G401 (cell line): Measurements from ENCODE around the gene HDAC9. TPM values are rescaled to one million over a fixed set of nuclear protein-coding genes. Genes with fewer than 3 reads are reported as not detected.
A peak's percentile ranks its signal among the peaks of the same experiment; 100 is the strongest.

Source experiments
- DNase-seq: peaks from one replicate; pipeline ENCODE4 v3.0.0-alpha.2; 2015; ENCODE audit warnings: low spot score
- in situ Hi-C: cut with HindIII; loops from 2 replicates; pipeline ENCODE4 v1.10.0; 2016; ENCODE audit warnings: low sequenced_read_pairs, mixed read lengths
- total RNA-seq: library from RNA; depleted of rRNA; stranded (reverse); fragments of >200 nt; shearing (Covaris generic); gene quantifications from 2 replicates; pipeline ENCODE4 v1.2.3, GENCODE V29; 2014

The HDAC9 gene
- total RNA-seq, 1 experiment from 2014 or later: 5.6 TPM

- in situ Hi-C loops: no loop called here
- no peak for DNase-seq
These were observed 5.9 kb upstream of the HDAC9 start for GRCh38 chr7:18489624-18490023.

GRCh38 chr7:18491871-18492270, 3.7 kb upstream of the HDAC9 start:
- no peak for DNase-seq
- in situ Hi-C loops: no loop called here

DNA sequence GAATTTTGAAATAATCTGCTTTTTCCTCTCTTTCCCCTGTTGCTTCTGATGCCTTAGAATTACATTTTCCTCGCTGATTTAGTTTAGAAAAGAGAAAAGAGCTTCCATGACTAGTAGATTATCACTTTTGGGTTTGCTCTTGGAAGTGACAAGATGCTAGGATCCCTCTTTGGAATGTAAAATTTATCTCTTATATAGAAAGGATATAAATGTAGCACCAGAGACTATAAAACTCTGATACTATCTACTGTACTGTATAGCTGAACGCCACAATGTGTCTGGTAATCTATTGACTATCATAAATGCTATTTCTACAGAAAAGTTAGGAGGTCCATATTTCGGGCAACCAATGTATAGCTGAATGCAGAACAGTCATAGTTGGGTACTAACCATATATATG, 1.1 kb upstream of the HDAC9 start:
- in situ Hi-C loops: no loop called here
- no peak for DNase-seq

DNA sequence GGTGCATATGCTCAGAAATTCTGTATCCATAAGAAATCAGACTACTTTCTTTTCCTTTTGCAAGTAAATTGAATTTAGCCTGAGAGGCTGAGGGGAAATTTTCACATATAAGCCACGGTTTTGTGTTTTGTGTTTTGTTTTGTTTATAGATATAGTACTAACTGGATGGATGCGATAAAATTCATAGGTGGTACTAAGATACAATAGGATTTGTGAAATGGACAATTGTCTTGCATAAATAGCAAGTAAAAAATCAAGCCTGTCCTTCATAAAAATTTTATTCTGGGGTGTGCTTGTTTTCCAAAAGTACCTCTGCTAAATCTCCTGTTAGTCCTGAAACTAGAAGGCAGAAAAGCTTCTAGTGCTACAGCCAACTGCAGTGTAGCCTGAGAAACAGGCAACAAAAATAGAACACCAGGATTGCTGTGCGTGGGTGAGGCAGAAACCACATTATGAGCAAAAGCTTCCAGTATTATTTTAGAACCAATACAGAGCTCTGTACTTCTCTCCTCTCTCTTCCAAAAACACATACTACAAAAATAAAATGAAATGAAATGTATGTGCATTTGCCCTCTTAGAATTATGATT, 634 bp upstream of the HDAC9 start:
- in situ Hi-C loops: no loop called here
- DNase-seq: peak; percentile 81

GRCh38 chr7:18496341-18496700, 772 bp downstream of the HDAC9 start:
- in situ Hi-C loops: no loop called here
- DNase-seq: no peak

- in situ Hi-C loops: no loop called here
- DNase-seq: peak; percentile 40
These were observed 1.5 kb downstream of the HDAC9 start for GRCh38 chr7:18497082-18497481.

DNA sequence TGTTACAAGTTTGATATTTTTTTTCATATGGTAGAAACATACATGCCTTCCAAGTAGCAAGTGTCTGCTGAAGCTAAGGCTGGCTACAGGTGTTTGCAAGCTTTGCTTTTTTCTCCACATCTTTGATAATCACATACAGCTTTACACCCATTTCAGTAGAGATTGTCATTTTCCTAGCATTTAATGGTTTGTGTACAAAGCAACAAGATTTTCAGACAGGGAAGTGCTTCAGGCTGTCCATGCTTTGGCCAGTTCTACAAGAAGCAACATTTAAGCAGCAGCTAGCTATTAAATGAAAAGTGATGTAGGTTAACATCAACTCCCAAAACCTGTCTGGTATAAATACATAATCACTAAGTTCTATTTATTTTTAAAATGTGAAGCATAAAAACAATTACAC, 2.3 kb downstream of the HDAC9 start:
- DNase-seq: peak; percentile 52
- in situ Hi-C loops: no loop called here

GRCh38 chr7:18498341-18498740, 2.8 kb downstream of the HDAC9 start:
- in situ Hi-C loops: no loop called here
- DNase-seq: peak; percentile 74

GRCh38 chr7:18499407-18500177, 4.0 kb downstream of the HDAC9 start:
- in situ Hi-C loops: no loop called here

DNA sequence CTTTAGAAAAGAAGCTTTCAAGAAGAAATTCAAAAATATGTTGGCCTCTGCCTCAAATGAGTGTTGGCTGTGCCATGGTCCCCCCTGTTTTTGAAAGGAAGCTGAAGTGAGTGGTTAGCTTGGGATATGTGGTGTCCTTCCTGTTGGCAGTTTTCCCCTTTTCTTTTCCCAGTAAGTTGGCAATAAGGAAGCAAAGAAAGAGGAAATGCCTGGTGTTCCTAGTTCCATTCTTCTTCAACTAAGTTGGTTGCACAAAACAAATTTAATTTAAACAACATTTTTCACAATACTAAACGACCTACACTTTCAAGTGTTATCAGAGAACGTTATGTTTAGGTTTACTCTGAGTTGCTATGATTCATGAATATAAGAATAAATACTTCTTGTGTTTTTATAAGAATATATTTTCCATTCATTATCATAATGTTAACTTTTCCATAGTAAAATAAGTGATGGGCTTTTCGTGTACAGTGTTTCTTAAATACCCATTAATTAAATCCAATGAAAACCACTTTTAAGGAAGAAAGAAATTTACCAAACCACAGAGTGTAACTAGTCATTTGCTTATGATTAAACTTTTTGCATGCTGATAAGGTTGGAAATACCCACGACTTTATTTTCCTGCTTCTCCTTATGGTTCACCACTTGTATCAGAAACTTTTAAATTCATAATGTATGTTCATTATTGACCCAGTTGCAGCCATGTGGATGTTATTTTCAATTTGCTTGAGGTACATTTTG, 7.7 kb downstream of the HDAC9 start:
- in situ Hi-C loops: no loop called here
- DNase-seq: no peak

More at GRCh38 chr7:18499407-18500177, 4.0 kb downstream of the HDAC9 start:
- DNase-seq: peak; percentile 70

- peak; percentile 54 for DNase-seq
These were observed 9.4 kb downstream of the HDAC9 start for GRCh38 chr7:18504965-18505364.

DNA sequence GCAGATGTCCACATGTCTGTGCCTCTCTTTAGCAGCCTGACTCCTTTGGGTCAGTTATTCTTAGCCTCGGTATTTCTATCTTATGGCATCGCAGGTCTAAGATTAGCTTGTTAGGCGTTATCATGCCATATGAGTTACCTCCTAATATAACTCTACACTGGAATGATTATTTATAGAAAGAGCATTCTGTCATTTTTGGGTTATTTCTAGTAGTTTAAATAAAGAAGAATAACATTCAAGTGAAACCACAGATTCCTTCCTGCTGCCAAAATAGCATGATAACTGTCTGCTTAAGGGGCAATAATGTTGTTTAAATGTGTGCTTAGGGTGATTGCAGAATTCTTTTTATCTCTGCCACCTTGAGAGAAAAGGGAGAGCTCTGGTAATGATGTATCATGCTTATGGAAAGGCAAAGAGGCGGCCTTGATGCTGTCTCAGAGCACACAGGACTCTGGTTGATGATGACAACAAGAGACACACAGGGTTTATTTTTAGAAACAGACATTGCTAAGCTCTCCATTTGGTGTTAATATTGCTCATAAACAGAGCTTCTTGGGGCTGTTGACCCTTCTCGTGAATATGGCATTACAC, 10.4 kb downstream of the HDAC9 start:
- in situ Hi-C loops: no loop called here
- peak; percentile 75 for DNase-seq

More at GRCh38 chr7:18504965-18505364, 9.4 kb downstream of the HDAC9 start:
- in situ Hi-C loops: no loop called here

GRCh38 chr7:18508443-18509427, 13.2 kb downstream of the HDAC9 start:
- in situ Hi-C loops: no loop called here
- DNase-seq: no peak

- in situ Hi-C loops: no loop called here
- no peak for DNase-seq
These were observed 13.9 kb downstream of the HDAC9 start for GRCh38 chr7:18509481-18509880.

GRCh38 chr7:18511351-18512140, 16.0 kb downstream of the HDAC9 start:
- in situ Hi-C loops: no loop called here
- DNase-seq: no peak

DNA sequence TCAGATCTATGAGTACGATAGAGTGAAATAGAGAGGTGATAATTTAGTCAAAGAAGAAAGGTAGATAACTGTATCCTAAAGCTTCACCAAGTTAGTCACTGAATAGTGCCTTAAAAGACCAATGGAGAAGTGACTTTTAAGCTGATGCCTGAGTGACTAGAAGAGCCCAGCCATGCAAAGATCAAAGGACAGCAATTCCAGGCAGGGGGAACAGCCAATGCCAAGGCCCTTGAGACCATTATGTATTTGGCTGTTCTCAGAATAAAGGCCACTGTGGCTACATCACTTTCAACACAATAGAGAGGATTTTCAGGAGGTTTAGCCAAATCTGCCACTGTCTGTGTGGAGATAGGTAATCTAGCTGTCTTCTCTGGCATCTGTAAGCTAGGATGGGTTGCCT, 17.8 kb downstream of the HDAC9 start:
- no peak for DNase-seq
- in situ Hi-C loops: no loop called here

GRCh38 chr7:18515067-18515466, 19.5 kb downstream of the HDAC9 start:
- DNase-seq: no peak
- in situ Hi-C loops: no loop called here

DNA sequence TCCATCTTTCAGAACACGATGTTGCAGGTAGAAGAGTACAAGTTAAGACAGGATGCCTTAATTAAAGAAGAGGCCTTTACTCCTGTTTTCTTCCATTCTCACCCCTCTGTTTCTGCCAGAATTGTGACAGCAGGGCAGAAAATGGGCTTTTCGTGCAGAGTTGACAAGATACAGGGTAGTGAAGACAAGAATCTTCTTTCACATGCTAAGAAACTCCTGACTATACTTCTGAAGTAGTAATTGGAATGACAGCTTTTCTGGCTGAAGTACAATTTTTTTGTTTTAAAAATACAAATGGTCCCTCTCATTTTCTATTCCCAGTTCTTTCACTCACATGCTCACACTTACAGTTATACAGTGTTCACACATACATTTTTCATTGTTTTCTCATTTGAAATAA, 22.1 kb downstream of the HDAC9 start:
- in situ Hi-C loops: no loop called here
- no peak for DNase-seq
